ENCODE measurements around the gene DHX57. TPM values are rescaled to one million over a fixed set of nuclear protein-coding genes. Genes with fewer than 3 reads are reported as not detected.

DHX57 gene
- total and polyA plus RNA-seq, 2 donors (not counting 3 experiments of a cell fraction or from before 2014, with no cell fraction given) = 8.7 to 28.2 TPM

DNA sequence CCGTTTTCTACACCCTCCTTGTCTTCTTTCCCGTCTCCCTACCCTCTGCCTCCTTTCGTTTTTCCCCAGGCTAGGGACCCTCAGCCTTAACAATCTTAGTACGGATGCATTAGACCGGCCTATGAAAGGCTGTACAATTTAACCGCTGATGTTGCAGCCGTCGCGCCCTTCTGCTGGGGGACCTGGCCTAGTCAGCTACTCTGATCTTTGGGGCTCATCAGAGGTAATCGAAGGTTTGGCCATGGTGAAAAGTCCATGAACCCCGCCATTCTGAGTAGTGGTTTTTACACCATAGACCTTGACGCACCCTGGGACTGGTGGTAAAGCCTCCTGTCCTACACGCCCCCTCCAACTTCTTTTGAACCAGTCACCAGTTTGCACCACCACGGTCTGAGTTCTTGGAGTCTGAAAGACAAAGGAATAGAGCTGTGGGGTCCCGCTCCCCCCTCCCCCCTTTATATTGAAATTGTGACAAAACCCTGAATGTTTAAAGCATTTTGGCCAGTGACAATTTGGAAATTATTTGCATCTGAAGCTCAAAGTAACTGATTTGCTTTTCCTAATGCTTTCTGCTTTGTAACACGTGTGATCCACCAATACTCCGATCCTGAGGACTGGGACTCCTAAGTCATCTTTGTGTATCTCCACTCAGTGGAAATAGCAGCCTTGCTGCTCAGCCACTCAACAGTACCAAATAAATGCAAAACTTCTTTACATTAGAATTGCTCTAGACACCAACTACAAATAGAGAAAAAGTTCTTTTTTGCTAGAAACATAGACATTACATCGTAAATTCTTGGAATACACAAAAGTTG is 123.9 kb downstream of the DHX57 start:
- no peaks in the 10 kb centered on the region for H3K9me3 ChIP-seq (replicated peaks; ENCODE audit: control insufficient read depth, insufficient read depth, low read length)
- POLR2A ChIA-PET = interaction anchor here (0.5 to 3.2 kb wide), 64 partner anchors 8 to 1005 kb away, joined by 3 to 64 read pairs (median 4); partner anchors contain the start of genes ATL2, DHX57, GALM and GEMIN6
- H3K27me3 ChIP-seq (ENCODE audit: control insufficient read depth in 2 of 2, insufficient read depth in 2 of 2, low read length in 2 of 2) = no peaks in the 10 kb centered on the region
- peaks cover 43% of the 10 kb centered on the region for H3K79me2 ChIP-seq (ENCODE audit: control insufficient read depth, insufficient read depth, low read length)
- H3K9me1 ChIP-seq (replicated peaks; ENCODE audit: control insufficient read depth, extremely low read depth, insufficient read depth, low read length) = no peaks in the 10 kb centered on the region
- TF ChIP-seq POLR2AphosphoS5 (IDR thresholded peaks at IDR 0.05; ENCODE audit: insufficient read depth, low read depth, low read length) = no peak
- TF ChIP-seq, protein P1, sequence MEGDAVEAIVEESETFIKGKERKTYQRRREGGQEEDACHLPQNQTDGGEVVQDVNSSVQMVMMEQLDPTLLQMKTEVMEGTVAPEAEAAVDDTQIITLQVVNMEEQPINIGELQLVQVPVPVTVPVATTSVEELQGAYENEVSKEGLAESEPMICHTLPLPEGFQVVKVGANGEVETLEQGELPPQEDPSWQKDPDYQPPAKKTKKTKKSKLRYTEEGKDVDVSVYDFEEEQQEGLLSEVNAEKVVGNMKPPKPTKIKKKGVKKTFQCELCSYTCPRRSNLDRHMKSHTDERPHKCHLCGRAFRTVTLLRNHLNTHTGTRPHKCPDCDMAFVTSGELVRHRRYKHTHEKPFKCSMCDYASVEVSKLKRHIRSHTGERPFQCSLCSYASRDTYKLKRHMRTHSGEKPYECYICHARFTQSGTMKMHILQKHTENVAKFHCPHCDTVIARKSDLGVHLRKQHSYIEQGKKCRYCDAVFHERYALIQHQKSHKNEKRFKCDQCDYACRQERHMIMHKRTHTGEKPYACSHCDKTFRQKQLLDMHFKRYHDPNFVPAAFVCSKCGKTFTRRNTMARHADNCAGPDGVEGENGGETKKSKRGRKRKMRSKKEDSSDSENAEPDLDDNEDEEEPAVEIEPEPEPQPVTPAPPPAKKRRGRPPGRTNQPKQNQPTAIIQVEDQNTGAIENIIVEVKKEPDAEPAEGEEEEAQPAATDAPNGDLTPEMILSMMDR (IDR thresholded peaks at IDR 0.05; ENCODE audit: extremely low read depth in 1 of 2, insufficient read depth in 1 of 2, low read depth in 1 of 2, low read length in 2 of 2) = no peak
- TF ChIP-seq GATA2 (IDR thresholded peaks at IDR 0.05; ENCODE audit: insufficient read depth, insufficient read length, low read depth, low read length) = no peak
- no peak for TF ChIP-seq JUN (IDR thresholded peaks at IDR 0.05; ENCODE audit: borderline replicate concordance, insufficient read depth, insufficient read length, low read depth)
- TF ChIP-seq MYC (IDR thresholded peaks at IDR 0.05; ENCODE audit: low read depth, low read length) = no peak
- no peak for TF ChIP-seq POLR2A (IDR thresholded peaks at IDR 0.05; ENCODE audit: low read depth, low read length)
- TF ChIP-seq EZH2 (IDR thresholded peaks at IDR 0.05; ENCODE audit: borderline replicate concordance, low read depth, low read length, severe bottlenecking) = no peak
- TF ChIP-seq, protein P2, sequence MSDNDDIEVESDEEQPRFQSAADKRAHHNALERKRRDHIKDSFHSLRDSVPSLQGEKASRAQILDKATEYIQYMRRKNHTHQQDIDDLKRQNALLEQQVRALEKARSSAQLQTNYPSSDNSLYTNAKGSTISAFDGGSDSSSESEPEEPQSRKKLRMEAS (IDR thresholded peaks at IDR 0.05; ENCODE audit: insufficient read depth, insufficient read length) = no peak
- TF ChIP-seq FOS (IDR thresholded peaks at IDR 0.05; ENCODE audit: borderline replicate concordance, insufficient read depth, low read length) = no peak
- intact Hi-C loops (cut with micrococcal nuclease) = loop anchor here (1.0 to 2.0 kb wide), 5 partner anchors 26 to 369 kb away; partner anchors contain the start of genes GEMIN6, HNRNPLL and SOS1
- TSS peak; percentile 68 for BruUV-seq (replicated peaks)
- peaks cover 31% of the 10 kb centered on the region for H3K4me1 ChIP-seq (ENCODE audit: control insufficient read depth, extremely low read depth, insufficient read depth, low read length)
- dilution Hi-C loops (cut with MboI; ENCODE audit: extremely low pct_ligation_motif_present, low sequenced_read_pairs) = no loop called here
- peaks cover 5% of the 10 kb centered on the region for H4K20me1 ChIP-seq (replicated peaks; ENCODE audit: control insufficient read depth, extremely low read depth, insufficient read depth, low read length)
- peak overlapping the region; percentile 57 for H3K9ac ChIP-seq (replicated peaks; ENCODE audit: extremely low read depth, insufficient read depth, low read length)
- H2AFZ ChIP-seq (ENCODE audit: low read depth, low read length) = peak overlapping the region; percentile 81
- H3K36me3 ChIP-seq (ENCODE audit: control insufficient read depth in 2 of 2, extremely low read depth in 1 of 2, insufficient read depth in 2 of 2, low read length in 2 of 2) = peaks cover 9 to 17% of the 10 kb centered on the region in 2 experiments
- H3K27ac ChIP-seq (ENCODE audit: insufficient read depth, low read depth, low read length) = peak overlapping the region; percentile 66
- H3K4me3 ChIP-seq (replicated peaks in 1 of 3; ENCODE audit: insufficient read depth in 1 of 3, low read depth in 1 of 3, low read length in 3 of 3) = peak overlapping the region in 2 of 3 experiments; percentile 28 to 39
- peak overlapping the region; percentile 63 for H3K4me2 ChIP-seq (ENCODE audit: insufficient read depth, low read length)
- CTCF ChIA-PET = interaction anchor here (0.7 to 1.5 kb wide), 4 partner anchors 18 to 170 kb away, joined by 3 to 5 read pairs (median 4); no protein-coding TSS in a partner anchor
- FAIRE-seq (no peak), DNase-seq (ENCODE audit: low read depth, low spot score) (peak; percentile 19)
